Stimulated activated CD4-positive, alpha-beta T cell treated with anti-CD3 and anti-CD28 coated beads, TNF-alpha, amount 100 ng/mL, for 1 hour (primary cell): Measurements from ENCODE around the gene SPATA6.
"Not testable (repeated sequence)": the region's sequence is repeated elsewhere in the genome, so short reads cannot be mapped to it uniquely, and the experiment has no call there.

Experiments
- DNase-seq, 3 donors: peaks; one replicate each; pipeline ENCODE4 v3.0.0-alpha.2; 2020; ENCODE audit warnings: low read depth in 3 of 3, low spot score in 1 of 3

Gene SPATA6

DNA sequence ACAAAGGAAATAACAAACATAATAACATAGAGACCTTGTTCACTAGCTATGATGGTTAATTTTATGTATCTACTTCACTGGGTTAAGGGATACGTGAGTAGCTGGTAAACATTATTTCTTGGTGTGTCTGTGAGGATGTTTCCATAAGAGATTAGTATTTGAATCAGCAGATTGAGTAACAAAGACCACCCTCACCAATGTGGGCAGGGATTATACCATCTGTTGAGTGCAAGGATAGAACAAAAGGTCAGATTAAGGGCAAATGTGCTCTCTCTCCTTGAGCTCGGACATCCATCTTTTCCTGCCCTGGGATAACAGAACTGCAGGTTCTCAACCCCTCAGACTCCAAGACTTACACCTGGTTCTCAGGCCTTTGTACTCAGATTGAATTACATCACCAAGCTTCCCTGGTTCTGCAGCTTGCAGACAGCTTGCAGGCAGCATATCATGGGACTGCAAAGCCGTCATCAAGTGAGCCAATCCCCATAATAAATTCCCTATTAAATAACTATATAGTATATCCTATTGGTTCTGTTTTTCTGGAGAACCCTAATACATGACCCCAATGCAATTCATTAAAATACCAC, 9.2 kb downstream of the SPATA6 start:
- DNase-seq, result no peak

DNA sequence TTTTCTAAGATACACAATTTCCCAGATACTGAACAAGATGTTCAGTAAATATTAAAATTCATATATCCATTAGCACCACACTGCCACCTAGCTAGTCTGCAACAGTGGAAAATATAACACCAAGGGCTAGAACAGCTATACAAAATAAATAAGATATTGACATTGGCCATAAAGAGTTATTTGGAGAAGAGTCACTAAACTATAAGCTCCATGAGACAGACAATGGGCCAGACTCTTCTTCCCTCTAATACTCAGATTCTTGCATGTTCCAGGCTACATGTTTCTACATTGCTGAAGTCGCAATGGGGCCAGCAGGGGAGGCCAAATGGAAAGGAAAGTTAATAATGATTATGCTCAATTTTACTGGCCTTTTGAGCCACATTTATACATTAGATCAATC, 21.5 kb downstream of the SPATA6 start:
- no peak for DNase-seq

DNA sequence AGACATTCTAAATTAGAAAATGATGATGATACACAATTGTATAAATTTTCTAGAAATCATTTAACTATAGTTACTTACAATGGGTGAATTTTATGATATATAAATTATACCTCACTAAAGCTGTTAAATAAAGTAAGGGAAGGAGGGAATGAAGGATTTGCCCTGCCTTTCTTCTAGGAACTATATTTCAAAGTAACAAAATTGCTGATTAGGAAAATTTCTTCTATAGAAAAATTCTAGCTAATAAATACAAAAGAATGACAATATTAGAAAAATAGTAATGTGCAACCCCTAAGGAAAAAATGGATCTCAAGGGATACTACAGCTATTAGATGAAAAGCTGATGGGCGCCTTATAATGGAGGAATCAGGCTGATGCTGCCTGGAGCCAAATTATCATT, 23.1 kb downstream of the SPATA6 start:
- DNase-seq, result no peak

DNA sequence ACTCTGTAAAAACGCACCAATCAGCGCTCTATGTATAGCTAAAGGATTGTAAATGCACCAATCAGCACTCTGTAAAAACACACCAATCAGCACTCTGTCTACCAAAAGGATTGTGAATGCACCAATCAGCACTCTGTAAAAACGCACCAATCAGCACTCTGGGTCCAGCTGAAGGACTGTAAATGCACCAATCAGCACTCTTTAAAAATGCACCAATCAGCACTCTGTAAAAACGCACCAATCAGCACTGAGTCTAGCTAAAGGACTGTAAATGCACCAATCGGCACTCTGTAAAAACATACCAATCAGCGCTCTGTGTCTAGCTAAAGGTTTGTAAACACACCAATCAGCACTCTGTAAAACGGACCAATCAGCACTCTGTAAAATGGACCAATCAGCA, 27.8 kb downstream of the SPATA6 start:
- not testable (repeated sequence) for DNase-seq

DNA sequence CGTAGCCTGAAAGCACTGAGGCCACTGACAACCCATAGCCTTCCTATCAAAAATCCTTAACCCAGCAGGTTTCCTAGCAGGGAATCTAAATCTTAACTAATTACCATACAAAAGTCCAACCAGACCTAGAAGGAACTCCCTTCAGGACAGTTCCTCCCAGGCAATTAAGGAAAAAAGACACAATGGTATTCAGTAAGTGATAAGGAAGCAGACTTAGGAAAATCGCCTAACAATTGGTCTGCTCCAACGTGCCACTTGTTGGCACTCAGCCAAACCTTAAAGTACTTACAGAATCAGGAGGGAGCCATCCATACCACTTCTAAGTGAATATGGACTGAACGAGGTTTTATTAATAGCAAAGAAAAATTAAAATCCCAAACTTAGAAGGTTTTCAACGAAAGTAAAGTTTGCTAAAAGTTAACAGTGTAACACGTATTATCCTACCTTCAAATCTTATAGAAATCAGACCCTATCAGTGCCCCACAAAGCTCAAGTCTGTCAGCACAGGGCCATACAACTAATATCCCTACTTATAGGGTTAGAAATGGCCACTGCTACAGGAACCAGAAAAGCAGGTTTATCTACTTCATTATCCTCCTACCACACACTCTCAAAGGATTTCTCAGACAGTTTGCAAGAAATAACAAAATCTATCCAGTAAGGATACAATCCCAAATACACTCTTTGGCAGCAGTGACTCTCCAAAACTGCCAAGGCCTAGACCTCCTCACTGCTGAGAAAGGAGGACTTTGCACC, 29.0 kb downstream of the SPATA6 start:
- no peak for DNase-seq

DNA sequence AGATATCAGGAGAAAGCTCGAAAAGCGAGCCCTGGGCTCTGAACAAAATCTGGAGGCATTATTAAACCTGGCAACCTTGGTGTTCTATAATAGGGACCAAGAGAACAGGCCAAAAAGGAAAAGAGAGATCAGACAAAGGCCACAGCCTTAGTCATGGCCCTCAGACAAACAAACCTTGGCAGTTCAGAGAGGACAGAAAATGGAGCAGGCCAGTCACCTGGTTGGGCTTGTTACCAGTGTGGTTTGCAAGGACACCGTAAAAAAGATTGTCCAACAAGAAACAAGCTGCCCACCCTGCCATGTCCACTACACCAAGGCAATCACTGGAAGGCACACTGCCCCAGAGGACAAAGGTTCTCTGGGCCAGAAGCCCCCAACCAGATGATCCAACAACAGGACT, 31.2 kb downstream of the SPATA6 start:
- not testable (repeated sequence) for DNase-seq

DNA sequence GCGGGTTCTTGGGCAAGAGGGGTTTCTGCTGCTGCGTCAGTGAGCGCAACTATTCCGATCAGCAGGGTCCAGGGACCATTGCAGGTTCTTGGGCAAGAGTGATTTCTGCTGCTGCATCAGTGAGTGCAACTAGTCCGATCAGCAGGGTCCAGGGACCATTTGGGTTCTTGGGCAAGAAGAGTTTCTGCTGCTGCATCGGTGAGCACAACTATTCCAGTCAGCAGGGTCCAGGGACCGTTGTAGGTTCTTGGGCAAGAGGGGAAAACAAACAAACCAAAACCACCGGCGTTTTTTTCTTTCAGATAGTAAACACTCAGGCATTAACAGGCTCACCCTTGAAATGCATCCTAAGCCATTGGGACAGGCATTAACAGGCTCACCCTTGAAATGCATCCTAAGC, 32.6 kb downstream of the SPATA6 start:
- no peak for DNase-seq

DNA sequence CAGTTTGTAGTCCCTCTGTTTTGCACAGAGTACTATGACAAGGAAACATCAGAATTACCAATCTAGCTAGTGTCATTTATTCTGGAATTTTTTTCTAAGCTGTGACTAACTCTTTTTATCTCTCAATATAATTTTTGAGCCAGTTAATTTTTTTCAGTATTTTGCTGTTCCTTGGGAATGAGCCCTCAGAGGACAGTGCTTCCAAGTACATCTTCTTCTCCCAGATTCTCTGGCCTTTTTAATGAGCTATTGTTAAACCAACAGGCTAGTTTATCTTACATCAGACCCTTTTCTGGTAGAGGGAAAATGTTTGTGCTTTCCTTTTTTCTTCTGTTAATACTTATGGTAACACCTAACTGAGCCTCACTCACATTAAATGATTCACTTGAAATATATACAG, 34.6 kb downstream of the SPATA6 start:
- DNase-seq, result not testable (repeated sequence)

DNA sequence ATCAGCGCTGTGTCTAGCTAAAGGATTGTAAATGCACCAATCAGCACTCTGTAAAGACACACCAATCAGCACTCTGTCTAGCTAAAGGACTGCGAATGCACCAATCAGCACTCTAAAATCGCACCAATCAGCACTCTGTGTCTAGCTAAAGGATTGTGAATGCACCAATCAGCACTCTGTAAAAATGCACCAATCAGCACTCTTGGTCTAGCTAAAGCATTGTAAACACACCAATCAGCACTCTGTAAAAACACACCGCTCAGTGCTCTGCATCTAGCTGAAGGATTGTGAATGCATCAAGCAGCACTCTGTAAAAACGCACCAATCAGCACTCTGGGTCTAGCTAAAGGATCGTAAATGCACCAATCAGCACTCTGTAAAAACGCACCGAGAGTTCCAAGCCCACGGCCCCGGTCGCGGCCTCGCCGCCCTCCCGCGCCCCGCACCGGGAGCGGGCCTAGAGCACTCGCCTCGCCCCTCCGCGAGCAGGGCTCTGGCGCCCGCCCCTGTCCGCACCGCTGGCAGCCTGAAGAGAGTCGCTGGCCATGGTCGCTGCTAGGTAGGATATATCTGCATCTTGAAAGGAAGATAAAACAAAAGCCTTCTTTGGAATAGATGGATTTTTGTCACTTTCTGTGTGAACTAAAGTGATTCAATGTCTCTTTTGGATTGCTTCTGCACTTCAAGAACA, 36.5 kb downstream of the SPATA6 start:
- DNase-seq, result not testable (repeated sequence)

DNA sequence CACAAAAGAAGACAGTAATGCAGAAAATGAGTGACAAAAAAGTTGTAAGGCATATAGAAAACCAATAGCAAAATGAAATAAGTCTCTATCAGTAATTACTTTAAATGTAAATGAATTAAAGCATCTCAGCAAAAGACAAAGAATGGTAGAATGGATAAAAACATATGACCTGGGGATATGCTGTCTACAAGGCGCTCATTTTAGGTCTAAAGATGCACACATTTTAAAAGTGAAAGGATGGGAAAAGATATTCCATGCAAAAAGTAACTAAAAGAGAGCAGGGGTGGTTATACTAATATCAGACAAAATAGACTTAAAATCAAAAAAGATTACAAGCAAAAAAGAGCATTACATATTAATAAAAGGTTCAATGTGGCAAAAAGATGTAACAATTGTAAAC, 41.2 kb downstream of the SPATA6 start:
- DNase-seq, result no peak

DNA sequence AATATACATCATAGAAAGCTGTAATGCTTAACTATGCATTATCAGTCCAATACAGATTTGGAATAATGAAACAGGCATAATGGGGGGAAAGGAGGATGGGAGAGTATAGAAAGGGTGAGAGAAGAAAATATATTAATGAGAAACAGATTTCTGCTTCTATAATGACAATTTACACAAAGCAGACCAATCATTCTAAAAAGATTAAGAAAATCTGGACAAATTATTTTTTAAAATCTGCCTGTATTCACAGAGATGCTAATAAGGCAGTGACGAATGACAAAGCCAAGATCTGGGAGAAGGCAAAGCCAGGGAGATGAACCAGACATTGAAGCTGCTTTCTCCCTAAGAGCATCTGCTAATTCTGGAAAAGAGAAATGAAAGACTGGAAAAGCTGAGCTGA, 50.0 kb downstream of the SPATA6 start:
- no peak for DNase-seq

DNA sequence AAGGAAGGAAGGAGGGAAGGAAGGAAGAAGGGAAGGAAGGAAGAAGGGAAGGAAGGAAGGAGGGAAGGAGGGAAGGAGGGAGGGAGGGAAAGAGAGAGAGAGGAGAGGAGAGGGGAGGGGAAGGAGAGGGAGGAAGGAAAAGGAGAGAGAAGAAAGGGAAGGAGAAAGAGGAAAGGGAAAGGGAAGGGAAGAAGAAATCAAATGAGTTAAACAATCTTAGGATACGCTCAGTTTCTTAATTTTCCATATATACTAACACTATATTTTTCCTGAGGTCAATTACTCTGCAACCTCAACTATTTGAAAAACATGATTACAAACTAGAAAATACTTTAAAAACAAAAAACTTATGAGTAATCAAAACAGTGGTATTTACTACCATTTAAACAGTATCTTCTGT, 53.3 kb downstream of the SPATA6 start:
- DNase-seq, result no peak

DNA sequence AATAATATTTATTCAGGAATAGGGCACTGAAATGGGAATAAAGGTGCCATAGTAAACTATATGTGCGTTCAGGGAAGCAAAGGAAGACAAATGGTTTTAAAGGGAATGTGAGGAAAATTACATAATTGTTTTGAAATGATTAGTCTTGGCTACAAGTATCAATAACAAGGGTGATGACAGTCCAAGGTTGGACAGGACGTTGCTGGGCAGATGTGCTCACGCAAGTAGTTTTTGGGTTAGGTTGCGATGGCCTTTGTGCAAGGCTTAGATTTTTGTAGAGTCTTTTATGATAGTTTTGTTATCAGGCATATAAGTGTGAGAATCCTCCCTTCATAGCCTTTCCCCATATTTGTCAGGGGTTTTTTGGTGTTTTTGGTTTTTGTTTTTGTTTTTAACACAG, 57.0 kb downstream of the SPATA6 start:
- DNase-seq, result no peak

DNA sequence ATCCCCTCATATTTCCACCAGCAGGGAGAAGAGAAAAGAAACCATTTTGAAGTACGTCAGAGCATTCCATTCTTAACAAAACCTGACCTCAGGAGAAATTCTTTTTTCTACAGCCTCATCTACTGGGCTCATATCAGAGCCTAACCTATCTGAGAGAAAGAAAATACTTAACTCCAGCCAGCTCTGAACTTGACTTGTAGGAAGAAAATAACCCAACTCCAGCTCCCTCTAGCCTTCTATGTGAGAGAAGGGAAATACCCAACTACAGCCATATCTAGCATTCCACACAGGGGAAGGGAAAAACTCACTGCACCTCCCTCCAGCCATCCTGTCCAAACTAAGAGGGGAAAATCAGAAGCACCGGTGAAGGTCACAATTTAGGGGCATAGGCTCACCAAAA, 57.7 kb downstream of the SPATA6 start:
- DNase-seq, result no peak

DNA sequence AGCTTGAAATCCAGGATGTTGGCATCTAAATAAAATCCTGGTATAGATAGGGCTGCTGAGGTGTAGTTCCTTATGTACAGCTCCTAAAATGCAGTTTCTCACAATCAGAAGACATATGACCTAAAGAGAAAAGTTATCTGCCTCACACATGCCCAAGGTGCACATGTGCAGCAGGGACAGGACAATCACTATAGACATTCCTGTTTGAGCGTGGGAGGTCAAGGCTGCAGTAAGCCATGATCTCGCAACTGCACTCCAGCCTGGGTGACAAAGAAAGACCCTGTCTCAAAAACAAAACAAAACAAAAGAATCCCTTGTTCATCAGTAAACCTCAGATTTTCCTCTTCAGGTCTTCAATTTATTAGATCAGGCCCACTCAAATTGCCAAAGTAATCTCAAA, 66.1 kb downstream of the SPATA6 start:
- no peak for DNase-seq

DNA sequence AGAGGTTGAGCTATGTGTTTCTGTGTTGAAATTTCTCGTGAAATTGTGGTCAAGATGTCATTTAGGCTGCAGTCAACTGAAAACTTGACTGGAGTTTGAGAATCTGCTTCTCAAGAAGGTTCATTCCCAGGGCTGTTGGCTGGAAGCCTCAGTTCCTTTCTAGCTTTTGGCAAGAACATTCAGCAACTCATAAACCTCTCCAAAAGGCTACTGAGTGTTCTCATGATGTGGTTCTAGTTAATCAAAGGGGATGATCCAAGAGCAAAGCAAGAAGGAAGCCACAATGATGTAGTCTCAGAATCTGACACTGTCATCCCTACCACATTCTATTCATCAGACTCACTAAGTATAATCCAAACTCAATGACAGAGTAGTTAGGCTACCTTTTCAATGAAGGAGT, 66.6 kb downstream of the SPATA6 start:
- DNase-seq, result no peak

DNA sequence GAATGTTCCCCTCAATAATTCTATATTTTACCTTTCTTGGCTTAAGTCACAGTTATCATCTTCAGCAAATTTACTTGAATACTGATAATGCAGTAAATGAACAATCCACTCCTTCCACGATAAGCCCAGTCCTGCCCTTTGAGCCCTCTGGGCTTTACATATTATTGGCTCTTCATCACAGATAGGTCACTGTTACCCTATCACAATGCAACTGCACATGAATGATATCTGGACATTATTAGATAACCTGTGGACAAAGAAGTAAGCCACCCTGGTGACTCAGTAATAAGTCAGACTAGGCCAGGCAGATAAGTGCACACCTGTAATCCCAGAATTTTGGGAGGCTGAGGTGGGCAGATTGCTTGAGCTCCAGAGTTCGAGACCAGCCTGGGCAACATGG, 69.4 kb downstream of the SPATA6 start:
- no peak for DNase-seq

DNA sequence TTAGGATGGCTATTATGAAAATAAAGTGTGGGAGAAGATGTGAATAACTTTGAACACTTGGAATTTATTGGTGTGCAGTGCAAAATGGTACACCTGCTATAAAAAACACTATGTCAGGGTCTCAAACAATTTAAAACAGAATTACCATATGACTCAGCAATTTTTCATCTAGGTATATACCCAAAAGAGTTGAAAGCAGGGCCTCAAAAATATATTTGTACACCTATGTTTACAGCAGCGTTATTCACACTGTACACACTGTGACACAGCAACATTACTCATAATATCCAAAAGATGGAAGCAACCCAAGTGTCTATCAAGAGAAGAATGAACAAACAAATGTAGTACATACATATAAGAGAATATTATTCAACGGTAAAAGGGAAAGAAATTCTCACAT, 75.8 kb downstream of the SPATA6 start:
- DNase-seq, result no peak

DNA sequence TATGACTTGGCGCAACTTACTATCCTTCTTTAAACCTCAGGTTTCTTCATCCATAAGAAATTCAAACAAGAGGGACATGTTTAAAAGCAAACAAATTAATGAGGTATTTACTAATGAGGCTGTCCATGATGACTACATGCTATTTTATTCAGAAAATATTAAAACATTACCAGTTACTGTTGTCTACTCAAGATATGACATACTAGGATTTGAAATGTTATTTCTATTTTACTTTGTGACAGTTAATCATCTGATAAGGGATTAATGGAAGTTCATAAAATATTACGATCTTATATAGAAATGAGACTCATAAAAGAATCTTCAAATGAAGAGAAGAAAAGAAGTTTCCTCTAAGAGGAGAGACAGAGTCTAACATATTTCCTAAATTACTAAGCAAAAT, 80.1 kb downstream of the SPATA6 start:
- no peak for DNase-seq

DNA sequence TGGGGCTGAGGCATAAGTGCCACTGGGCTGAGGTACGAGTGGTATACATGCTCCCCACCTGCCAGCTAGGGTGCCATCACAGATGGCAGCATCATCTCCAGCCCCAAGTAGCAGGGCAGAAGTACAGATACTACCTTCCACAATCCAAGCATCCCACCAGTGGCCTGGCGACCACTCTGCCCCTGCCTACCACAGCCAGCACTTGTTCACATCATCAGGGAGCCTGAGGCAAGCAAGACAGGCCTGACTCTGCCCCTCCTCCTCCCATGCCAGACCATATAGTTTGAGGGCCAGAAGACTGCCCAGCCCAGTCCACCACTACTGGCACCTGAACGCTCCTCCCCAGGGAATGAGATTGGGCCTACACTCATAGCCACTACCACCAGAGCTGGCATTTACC, 84.6 kb downstream of the SPATA6 start:
- no peak for DNase-seq

DNA sequence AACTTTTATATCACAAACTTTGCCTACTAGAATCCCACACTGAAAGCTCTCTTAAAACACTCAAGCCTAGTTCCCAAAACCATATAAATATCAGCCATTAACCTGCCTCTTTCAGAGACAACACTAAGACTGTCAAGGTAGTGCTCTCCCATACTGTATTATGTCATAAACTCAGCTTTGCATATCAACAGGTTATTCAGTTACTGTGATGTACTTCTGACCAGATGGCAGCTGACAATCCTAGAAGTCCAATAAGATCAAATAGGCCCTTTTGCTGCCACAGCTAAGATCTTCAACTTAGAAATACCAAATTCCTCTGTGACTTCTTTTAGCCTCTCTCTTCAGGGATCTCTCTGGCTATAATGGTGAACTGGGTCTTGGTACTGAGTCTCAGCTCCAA, 97.2 kb downstream of the SPATA6 start:
- no peak for DNase-seq

DNA sequence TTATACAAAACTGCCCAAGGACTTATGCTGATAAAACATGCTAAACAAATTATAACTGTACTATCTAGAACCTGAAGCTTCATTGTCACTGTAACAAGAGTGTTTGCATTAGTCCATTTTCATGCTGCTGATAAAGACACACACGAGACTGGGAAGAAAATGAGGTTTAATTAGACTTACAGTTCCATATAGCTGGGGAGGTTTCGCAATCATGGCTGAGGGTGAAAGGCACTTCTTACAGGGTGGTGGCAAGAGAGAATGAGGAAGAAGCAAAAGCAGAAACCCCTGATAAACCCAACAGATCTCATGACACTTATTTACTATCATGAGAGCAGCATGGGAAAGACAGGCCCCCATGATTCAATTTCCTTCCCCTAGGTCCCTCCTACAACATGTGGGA, 100.4 kb downstream of the SPATA6 start:
- DNase-seq, result no peak

DNA sequence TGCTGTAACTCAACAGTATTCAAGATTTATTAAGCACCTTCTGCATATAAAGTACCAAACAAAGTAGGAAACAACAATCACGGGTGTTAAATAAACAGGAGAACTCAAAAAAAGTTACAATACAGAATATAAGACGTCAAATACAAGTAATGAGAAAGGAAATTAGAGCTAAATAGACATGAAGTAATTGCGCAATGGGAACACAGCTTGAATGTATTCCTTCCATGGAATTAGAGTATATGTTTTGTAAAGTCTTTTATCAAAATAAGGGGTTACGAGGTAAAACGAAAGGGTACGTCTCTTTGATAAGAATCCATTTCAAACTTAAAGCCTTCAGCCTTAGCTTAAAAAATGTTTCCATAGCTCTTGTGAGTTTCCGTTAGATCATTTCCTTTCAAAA, 109.1 kb downstream of the SPATA6 start:
- no peak for DNase-seq
